Mesendoderm (in vitro differentiated cells): ENCODE results near the gene ANKS3.

ENCODE experiments used
- DNase-seq: peaks from one replicate; pipeline ENCODE4 v3.0.0; 2013
- H2AK5ac ChIP-seq: 2 replicates; pipeline ENCODE4 v1.6.1; 2013; ENCODE audit warnings: low read length, inconsistent platforms
- H2BK120ac ChIP-seq: 2 replicates; pipeline ENCODE4 v1.6.1; 2013; ENCODE audit warnings: low read depth, mild to moderate bottlenecking, low read length, moderate library complexity, mixed read lengths
- H2BK15ac ChIP-seq: replicated peaks from 2 replicates; pipeline ENCODE4 v1.6.1; 2013; ENCODE audit warnings: low read depth, mild to moderate bottlenecking, moderate library complexity
- H2BK5ac ChIP-seq: 2 replicates; pipeline ENCODE4 v1.6.1; 2013; ENCODE audit warnings: low read length, inconsistent platforms
- H3K18ac ChIP-seq: 2 replicates; pipeline ENCODE4 v1.6.1; 2013; ENCODE audit warnings: mild to moderate bottlenecking, low read length, mixed read lengths
- H3K23ac ChIP-seq: one replicate; pipeline ENCODE4 v1.6.1; 2013; ENCODE audit warnings: low read length
- H3K27ac ChIP-seq: 2 replicates; pipeline ENCODE4 v1.5.1; 2013; ENCODE audit warnings: low read depth, mild to moderate bottlenecking, inconsistent platforms, low read length, moderate library complexity
- H3K27me3 ChIP-seq: 2 replicates; pipeline ENCODE4 v1.6.1; 2013; ENCODE audit warnings: low read length, control low read depth, mild to moderate bottlenecking, inconsistent platforms; ENCODE audit not compliant: insufficient read depth, poor library complexity
- H3K36me3 ChIP-seq: 2 replicates; pipeline ENCODE4 v1.6.1; 2013; ENCODE audit warnings: low read length, inconsistent platforms; ENCODE audit not compliant: control insufficient read depth, insufficient read depth
- H3K4ac ChIP-seq: one replicate; pipeline ENCODE4 v1.6.1; 2013; ENCODE audit warnings: low read depth, mild to moderate bottlenecking, low read length, moderate library complexity
- H3K4me1 ChIP-seq: 2 replicates; pipeline ENCODE4 v1.6.1; 2013; ENCODE audit warnings: low read depth, low read length, inconsistent platforms; ENCODE audit not compliant: control insufficient read depth
- H3K4me2 ChIP-seq: 2 replicates; pipeline ENCODE4 v1.6.1; 2013; ENCODE audit warnings: low read length
- H3K4me3 ChIP-seq: 2 replicates; pipeline ENCODE4 v1.5.1; 2013; ENCODE audit warnings: mild to moderate bottlenecking, low read length
- H3K56ac ChIP-seq: one replicate; pipeline ENCODE4 v1.6.1; 2013; ENCODE audit warnings: low read length
- H3K79me1 ChIP-seq: 2 replicates; pipeline ENCODE4 v1.6.1; 2013; ENCODE audit warnings: low read length, inconsistent platforms
- H3K79me2 ChIP-seq: 2 replicates; pipeline ENCODE4 v1.6.1; 2013; ENCODE audit warnings: mild to moderate bottlenecking, low read length; ENCODE audit not compliant: control insufficient read depth, insufficient read depth
- H3K9ac ChIP-seq: 2 replicates; pipeline ENCODE4 v1.6.1; 2013; ENCODE audit warnings: low read length, inconsistent platforms
- H4K5ac ChIP-seq: one replicate; pipeline ENCODE4 v1.6.1; 2013; ENCODE audit warnings: low read length
- H4K8ac ChIP-seq: one replicate; pipeline ENCODE4 v1.6.1; 2013; ENCODE audit warnings: low read depth, mild to moderate bottlenecking, control low read depth, low read length, moderate library complexity
- WGBS: extraction: QIAGEN DNeasy Blood & Tissue Kit; methylation state at CpG from one replicate; pipeline ENCODE4 v1.1.7; 2013; ENCODE audit warnings: low lambda C conversion rate, missing lambda C conversion rate; ENCODE audit not compliant: insufficient coverage; ENCODE audit errors: extremely low coverage; 5-methylcytosine and 5-hydroxymethylcytosine counted together

ANKS3 gene

DNA sequence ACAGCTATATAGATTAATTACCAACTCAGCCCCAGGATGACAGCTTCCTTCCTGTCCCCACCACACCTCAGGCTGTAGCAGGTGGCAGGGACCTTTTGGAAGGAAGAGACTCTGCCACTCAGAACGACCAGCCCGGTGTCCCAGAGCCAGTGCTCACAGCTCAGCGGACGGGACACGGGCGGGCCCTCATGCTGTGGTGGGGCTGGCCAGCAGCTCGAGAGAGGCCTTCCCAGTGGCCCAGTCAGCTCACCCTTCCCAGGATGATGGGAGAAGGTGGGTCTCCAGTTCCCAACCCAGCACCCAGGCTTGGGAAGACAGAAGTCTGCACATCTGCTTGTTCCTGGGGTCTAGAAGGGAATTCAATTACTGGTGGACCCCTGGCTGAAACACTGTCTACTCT lies 30.2 kb downstream of the ANKS3 start:
- no peak overlapping the region for H3K56ac ChIP-seq
- no peak overlapping the region for H2BK15ac ChIP-seq
- H3K79me1 ChIP-seq = no peaks in the 10 kb centered on the region
- H3K4ac ChIP-seq = no peak overlapping the region
- H2BK5ac ChIP-seq = no peak overlapping the region
- no peak overlapping the region for H4K5ac ChIP-seq
- DNase-seq = no peak
- no peak overlapping the region for H4K8ac ChIP-seq
- H3K4me3 ChIP-seq = no peak overlapping the region
- H3K23ac ChIP-seq = no peak overlapping the region
- no peaks in the 10 kb centered on the region for H3K79me2 ChIP-seq
- H2BK120ac ChIP-seq = no peak overlapping the region
- no peak overlapping the region for H3K27ac ChIP-seq
- H3K27me3 ChIP-seq = no peaks in the 10 kb centered on the region
- no peak overlapping the region for H2AK5ac ChIP-seq
- H3K18ac ChIP-seq = no peak overlapping the region
- H3K36me3 ChIP-seq = peaks cover 6% of the 10 kb centered on the region
- H3K4me2 ChIP-seq = no peak overlapping the region
- H3K4me1 ChIP-seq = no peaks in the 10 kb centered on the region
- H3K9ac ChIP-seq = no peak overlapping the region
- WGBS = no CpG with 5 or more reads among the region's 7 CpGs

DNA sequence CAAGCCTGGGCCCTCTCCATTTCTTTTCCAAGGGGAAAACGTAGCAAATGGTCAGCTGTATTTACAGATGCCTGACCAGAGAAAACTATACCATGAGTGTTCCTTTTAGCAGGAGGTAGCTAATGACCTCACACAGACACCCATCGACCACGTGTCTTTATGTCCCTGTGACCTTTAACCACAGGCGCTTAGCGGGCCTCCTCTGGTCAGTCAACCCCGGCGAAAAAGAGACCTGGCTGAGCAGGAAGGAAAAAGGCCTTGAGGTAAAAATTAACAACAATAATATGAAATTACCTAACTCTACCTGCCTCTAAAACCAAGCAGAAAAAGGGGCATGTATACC lies 31.6 kb downstream of the ANKS3 start:
- Histone ChIP-seq H4K8ac (no peak overlapping the region), H2BK15ac (no peak overlapping the region), H3K4me3 (no peak overlapping the region), H2BK120ac (no peak overlapping the region), H3K9ac (no peak overlapping the region), H3K4ac (no peak overlapping the region), H4K5ac (no peak overlapping the region), H3K4me1 (no peaks in the 10 kb centered on the region), H3K18ac (no peak overlapping the region), H3K27me3 (no peaks in the 10 kb centered on the region), H3K4me2 (no peak overlapping the region), H2BK5ac (no peak overlapping the region), H3K23ac (no peak overlapping the region), H3K27ac (no peak overlapping the region), H3K36me3 (peaks cover 6% of the 10 kb centered on the region), H3K56ac (no peak overlapping the region), H3K79me2 (no peaks in the 10 kb centered on the region), H2AK5ac (no peak overlapping the region), H3K79me1 (no peaks in the 10 kb centered on the region)
- no peak for DNase-seq
- no CpG with 5 or more reads among the region's 7 CpGs for WGBS

DNA sequence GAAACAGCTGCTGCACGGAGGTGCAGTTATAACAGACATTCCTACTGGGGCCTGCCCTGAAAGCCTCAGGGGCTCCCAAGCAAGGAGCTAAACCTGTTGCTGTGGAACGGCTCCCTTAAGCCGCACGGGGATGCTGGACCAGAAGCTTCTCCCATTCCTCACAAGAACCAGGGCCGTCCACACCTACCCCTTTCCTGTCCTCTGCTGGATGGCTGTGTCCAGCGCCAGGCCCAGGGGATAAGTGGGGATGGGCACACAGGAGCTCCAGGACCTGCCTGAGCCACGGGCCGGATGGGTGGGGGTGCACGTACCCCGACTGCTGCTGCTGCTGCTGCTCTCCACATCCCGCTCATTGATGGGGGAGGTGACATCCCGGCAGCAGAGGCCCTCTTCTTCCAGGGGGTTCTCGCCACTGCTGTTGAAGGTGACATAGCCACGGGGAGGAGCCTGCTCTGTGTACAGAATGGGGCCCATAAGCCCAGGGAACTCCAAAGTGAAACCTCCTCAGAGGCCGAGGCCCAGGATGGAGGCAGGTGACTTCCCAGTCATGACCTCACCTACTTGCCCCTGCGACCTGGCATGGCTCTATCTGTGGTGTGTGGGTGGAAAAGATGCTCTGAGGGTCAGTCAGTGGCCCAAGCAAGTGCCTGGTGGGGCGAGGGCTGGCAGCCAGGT lies 32.1 kb downstream of the ANKS3 start:
- DNase-seq = no peak
- Histone ChIP-seq H3K36me3 (peaks cover 6% of the 10 kb centered on the region), H3K4me1 (no peaks in the 10 kb centered on the region), H4K8ac (no peak overlapping the region), H3K9ac (no peak overlapping the region), H3K27me3 (no peaks in the 10 kb centered on the region), H2BK5ac (no peak overlapping the region), H2BK15ac (no peak overlapping the region), H3K79me2 (no peaks in the 10 kb centered on the region), H4K5ac (no peak overlapping the region), H3K56ac (no peak overlapping the region), H3K18ac (no peak overlapping the region), H3K4me3 (no peak overlapping the region), H2AK5ac (no peak overlapping the region), H3K4me2 (no peak overlapping the region), H3K79me1 (no peaks in the 10 kb centered on the region), H2BK120ac (no peak overlapping the region), H3K4ac (no peak overlapping the region), H3K27ac (no peak overlapping the region), H3K23ac (no peak overlapping the region)
- WGBS = no CpG with 5 or more reads among the region's 17 CpGs

DNA sequence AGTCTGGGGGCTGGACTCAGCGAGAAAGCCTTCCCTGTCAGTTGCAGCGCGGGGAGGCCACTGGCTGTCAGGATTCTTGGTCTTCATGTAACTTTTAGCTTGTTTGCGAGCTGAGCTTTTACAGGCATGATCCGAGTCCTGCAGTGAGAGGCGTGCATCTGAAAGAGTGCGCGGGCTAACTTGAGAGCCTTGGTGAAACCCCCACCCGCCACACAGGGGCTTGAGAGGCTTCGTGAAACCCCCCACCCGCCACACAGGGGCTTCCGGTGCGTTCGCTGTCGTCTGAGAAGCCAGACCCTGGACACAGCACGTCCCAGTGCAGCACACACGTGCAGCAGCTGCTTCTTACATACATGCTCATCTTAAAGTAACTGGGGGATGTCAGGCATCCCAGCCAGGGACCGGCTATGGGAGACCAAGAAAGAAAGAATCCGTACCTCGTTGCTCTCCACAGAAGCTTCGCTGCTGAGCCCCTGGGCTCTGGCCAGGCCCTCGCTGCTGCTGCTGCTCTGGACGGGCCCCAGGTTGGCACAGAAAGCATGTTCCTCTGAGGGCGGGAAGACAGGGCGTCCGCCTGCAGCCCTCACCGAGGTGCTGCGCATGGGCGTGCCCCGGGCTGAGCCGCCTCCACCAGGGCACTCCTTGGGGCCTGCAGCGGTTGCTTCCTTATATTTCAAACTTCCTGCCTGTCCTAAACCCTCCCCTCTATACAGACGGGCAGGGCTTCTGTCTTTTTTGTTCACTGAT lies 32.9 kb downstream of the ANKS3 start:
- Histone ChIP-seq H3K18ac (no peak overlapping the region), H3K4ac (no peak overlapping the region), H4K5ac (no peak overlapping the region), H3K4me2 (no peak overlapping the region), H3K23ac (no peak overlapping the region), H3K56ac (no peak overlapping the region), H4K8ac (no peak overlapping the region), H2BK5ac (no peak overlapping the region), H3K36me3 (peaks cover 6% of the 10 kb centered on the region), H2BK120ac (no peak overlapping the region), H3K9ac (no peak overlapping the region), H3K79me2 (no peaks in the 10 kb centered on the region), H3K79me1 (no peaks in the 10 kb centered on the region), H3K4me1 (no peaks in the 10 kb centered on the region), H3K4me3 (no peak overlapping the region), H3K27ac (no peak overlapping the region), H2AK5ac (no peak overlapping the region), H2BK15ac (no peak overlapping the region), H3K27me3 (no peaks in the 10 kb centered on the region)
- WGBS = no CpG with 5 or more reads among the region's 33 CpGs
- DNase-seq = no peak

DNA sequence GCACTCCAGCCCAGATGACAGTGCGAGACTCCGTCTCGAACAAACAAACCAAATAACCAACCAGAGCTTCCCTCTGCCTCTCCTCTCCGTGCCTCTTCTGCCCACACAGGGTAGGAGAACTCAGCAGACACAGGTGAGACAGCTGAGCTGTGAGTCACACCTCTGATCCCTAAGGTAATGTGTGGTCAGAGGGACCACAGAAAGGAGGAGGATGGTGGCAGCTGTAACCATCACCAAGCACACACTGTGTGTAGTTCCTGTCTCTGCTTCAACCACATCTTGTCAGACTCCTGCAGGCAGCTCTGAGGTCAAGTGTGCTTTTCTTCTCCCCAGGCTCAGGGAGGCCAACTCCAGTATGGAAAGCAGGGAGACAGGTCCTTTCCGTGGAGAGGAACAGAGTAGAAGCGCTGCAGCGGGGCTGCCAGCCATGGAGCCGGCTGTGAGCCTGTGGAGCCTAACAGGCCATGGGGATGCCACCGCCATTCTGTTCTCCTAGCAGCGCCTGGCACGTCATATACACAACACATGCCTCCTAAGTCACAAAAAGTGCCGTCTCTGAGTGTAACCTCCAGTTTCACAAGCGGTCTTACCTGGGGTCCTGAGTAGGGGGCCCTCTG lies 33.6 kb downstream of the ANKS3 start:
- Histone ChIP-seq H3K4me2 (no peak overlapping the region), H3K79me1 (no peaks in the 10 kb centered on the region), H3K79me2 (no peaks in the 10 kb centered on the region), H3K23ac (no peak overlapping the region), H2AK5ac (no peak overlapping the region), H3K36me3 (peaks cover 6% of the 10 kb centered on the region), H3K9ac (no peak overlapping the region), H3K27me3 (no peaks in the 10 kb centered on the region), H2BK120ac (no peak overlapping the region), H3K18ac (no peak overlapping the region), H4K5ac (no peak overlapping the region), H3K4me1 (no peaks in the 10 kb centered on the region), H3K4me3 (no peak overlapping the region), H3K56ac (no peak overlapping the region), H3K4ac (no peak overlapping the region), H2BK15ac (no peak overlapping the region), H3K27ac (no peak overlapping the region), H2BK5ac (no peak overlapping the region), H4K8ac (no peak overlapping the region)
- no CpG with 5 or more reads among the region's 13 CpGs for WGBS
- no peak for DNase-seq
